Measurements from ENCODE around the gene SYNE2. TPM values are rescaled to one million over a fixed set of nuclear protein-coding genes. Genes with fewer than 3 reads are reported as not detected.

Gene SYNE2
- total RNA-seq, 1 experiment from 2014 or later = 22.2 TPM

GRCh38 chr14:64215274-64215673, 362.5 kb downstream of the SYNE2 start:
- no peak for DNase-seq (ENCODE audit: low read depth)

GRCh38 chr14:64215978-64216377, 363.2 kb downstream of the SYNE2 start:
- DNase-seq (ENCODE audit: low read depth) = no peak

GRCh38 chr14:64217308-64217707, 364.5 kb downstream of the SYNE2 start:
- DNase-seq (ENCODE audit: low read depth) = no peak

GRCh38 chr14:64217834-64218233, 365.0 kb downstream of the SYNE2 start:
- DNase-seq (ENCODE audit: low read depth) = no peak

- DNase-seq (ENCODE audit: low read depth) = no peak
These were observed 365.8 kb downstream of the SYNE2 start for GRCh38 chr14:64218344-64219240.

- DNase-seq (ENCODE audit: low read depth) = no peak
These were observed 367.3 kb downstream of the SYNE2 start for GRCh38 chr14:64220056-64220455.

GRCh38 chr14:64220466-64220865, 367.7 kb downstream of the SYNE2 start:
- DNase-seq (ENCODE audit: low read depth) = no peak

GRCh38 chr14:64221391-64222003, 368.7 kb downstream of the SYNE2 start:
- DNase-seq (ENCODE audit: low read depth) = no peak

- no peak for DNase-seq (ENCODE audit: low read depth)
These were observed 372.4 kb downstream of the SYNE2 start for GRCh38 chr14:64225151-64225757.

GRCh38 chr14:64227856-64228255, 375.1 kb downstream of the SYNE2 start:
- no peak for DNase-seq (ENCODE audit: low read depth)

GRCh38 chr14:64229489-64229888, 376.7 kb downstream of the SYNE2 start:
- no peak for DNase-seq (ENCODE audit: low read depth)

GRCh38 chr14:64232095-64232838, 379.5 kb downstream of the SYNE2 start:
- peak; percentile 96 for DNase-seq (ENCODE audit: low read depth)

- no peak for DNase-seq (ENCODE audit: low read depth)
These were observed 380.1 kb downstream of the SYNE2 start for GRCh38 chr14:64232944-64233343.

- DNase-seq (ENCODE audit: low read depth) = no peak
These were observed 380.9 kb downstream of the SYNE2 start for GRCh38 chr14:64233531-64234190.

GRCh38 chr14:64234877-64235651, 382.3 kb downstream of the SYNE2 start:
- DNase-seq (ENCODE audit: low read depth) = no peak

- DNase-seq (ENCODE audit: low read depth) = no peak
These were observed 383.1 kb downstream of the SYNE2 start for GRCh38 chr14:64235652-64236640.

- DNase-seq (ENCODE audit: low read depth) = no peak
These were observed 385.2 kb downstream of the SYNE2 start for GRCh38 chr14:64238049-64238448.

- no peak for DNase-seq (ENCODE audit: low read depth)
These were observed 385.8 kb downstream of the SYNE2 start for GRCh38 chr14:64238631-64239030.

GRCh38 chr14:64244279-64244678, 391.5 kb downstream of the SYNE2 start:
- DNase-seq (ENCODE audit: low read depth) = peak; percentile 11

Data from RPMI7951 (cell line).